ENCODE results near the gene ELF1.

DNA sequence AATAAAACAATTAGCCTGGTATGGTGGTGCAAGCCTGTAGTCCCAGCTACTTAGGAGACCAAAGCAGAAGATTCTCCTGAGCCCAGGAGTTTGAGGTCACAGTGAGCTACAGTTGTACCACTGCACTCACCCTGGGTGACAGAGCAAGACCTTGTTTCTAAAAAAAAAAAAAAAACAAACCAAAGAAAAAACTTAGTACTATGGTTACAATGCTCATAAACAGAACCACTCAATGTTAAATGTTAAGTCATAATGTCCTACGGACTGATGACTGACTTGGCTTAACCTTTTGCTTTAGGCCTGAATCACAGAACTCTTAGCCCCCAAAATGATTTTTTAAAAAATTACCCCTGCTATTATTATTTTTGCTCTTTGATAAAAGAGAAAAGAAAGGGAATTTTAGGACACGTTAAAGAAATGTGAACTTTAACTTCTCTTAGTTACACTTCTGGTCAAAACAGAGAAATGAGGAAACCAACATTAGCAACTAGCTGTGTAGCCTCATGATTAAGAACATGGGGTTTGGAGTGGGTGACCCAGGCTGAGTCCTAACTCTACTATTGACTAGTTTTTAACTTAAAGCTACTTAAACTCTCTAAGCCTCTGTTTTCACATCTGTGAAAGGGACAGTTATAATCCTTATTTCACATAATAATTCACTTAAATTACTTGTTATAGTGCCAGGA is 13.7 kb upstream of the ELF1 start:
- no peak for TF ChIP-seq GATA2 (IDR thresholded peaks at IDR 0.05; ENCODE audit: low read depth, low read length)
- no peak for TF ChIP-seq GATA3 (IDR thresholded peaks at IDR 0.05; ENCODE audit: low read depth, low read length)

Data from SH-SY5Y (cell line).